Measurements from ENCODE around the gene OTOG.

- TF ChIP-seq CTCF (IDR thresholded peaks at IDR 0.05): no peak
- TF ChIP-seq ZFX (IDR thresholded peaks at IDR 0.05; ENCODE audit: borderline replicate concordance): no peak
Measured at GRCh38 chr11:17604201-17604914, 57.3 kb downstream of the OTOG start.

Measured in 22Rv1 (cell line).